HG03060 (cell line): ENCODE data around the gene LRP5.

Source experiments
- ATAC-seq: cut with Tn5 transposase; IDR thresholded peaks from one replicate; pipeline ENCODE4 v1.9.1; 2021; ENCODE audit warnings: low read depth, moderate number of reproducible peaks; ENCODE audit not compliant: unreplicated experiment

The LRP5 gene

DNA sequence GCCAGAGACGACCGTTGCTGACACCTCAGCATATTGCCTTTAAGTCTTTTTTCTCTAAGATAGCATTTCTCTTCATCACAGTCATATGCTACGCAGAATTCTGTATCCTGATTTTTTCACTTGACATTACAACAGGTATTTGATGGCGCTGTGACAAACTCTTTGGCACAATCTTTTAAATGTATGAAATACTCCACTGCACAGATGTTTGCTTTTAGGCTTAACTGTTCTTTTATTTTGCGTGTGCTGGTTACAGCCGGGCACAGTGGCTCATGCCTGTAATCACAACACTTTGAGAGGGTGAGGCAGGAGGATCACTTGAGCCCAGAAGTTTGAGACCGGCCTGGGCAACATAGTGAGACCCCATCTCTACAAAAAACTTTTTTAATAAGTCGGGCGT, 96.1 kb downstream of the LRP5 start:
- ATAC-seq: no peak

DNA sequence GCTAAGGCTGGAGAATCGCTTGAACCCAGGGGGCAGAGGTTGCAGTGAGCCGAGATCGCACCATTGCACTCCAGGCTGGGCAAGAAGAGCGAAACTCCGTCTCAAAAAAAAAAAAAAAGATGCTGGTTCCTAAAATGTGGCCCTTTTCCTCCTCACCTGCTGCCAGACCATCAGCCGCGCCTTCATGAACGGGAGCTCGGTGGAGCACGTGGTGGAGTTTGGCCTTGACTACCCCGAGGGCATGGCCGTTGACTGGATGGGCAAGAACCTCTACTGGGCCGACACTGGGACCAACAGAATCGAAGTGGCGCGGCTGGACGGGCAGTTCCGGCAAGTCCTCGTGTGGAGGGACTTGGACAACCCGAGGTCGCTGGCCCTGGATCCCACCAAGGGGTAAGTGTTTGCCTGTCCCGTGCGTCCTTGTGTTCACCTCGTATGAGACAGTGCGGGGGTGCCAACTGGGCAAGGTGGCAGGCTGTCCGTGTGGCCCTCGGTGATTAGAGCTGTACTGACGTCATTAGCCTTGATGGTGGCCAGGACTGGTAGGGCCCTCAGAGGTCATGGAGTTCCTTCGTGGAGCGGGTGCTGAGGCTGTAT, 97.5 kb downstream of the LRP5 start:
- ATAC-seq: no peak

GRCh38 chr11:68411501-68411991, 99.2 kb downstream of the LRP5 start:
- ATAC-seq: no peak

- no peak for ATAC-seq
Observed at GRCh38 chr11:68412593-68413475, 100.4 kb downstream of the LRP5 start.

DNA sequence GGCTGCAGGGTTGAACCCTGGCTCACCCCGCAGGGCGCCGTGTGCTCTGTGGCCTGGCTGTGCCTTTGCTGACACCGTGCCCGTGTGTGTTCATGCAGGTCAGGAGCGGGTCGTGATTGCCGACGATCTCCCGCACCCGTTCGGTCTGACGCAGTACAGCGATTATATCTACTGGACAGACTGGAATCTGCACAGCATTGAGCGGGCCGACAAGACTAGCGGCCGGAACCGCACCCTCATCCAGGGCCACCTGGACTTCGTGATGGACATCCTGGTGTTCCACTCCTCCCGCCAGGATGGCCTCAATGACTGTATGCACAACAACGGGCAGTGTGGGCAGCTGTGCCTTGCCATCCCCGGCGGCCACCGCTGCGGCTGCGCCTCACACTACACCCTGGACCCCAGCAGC, 101.2 kb downstream of the LRP5 start:
- no peak for ATAC-seq

DNA sequence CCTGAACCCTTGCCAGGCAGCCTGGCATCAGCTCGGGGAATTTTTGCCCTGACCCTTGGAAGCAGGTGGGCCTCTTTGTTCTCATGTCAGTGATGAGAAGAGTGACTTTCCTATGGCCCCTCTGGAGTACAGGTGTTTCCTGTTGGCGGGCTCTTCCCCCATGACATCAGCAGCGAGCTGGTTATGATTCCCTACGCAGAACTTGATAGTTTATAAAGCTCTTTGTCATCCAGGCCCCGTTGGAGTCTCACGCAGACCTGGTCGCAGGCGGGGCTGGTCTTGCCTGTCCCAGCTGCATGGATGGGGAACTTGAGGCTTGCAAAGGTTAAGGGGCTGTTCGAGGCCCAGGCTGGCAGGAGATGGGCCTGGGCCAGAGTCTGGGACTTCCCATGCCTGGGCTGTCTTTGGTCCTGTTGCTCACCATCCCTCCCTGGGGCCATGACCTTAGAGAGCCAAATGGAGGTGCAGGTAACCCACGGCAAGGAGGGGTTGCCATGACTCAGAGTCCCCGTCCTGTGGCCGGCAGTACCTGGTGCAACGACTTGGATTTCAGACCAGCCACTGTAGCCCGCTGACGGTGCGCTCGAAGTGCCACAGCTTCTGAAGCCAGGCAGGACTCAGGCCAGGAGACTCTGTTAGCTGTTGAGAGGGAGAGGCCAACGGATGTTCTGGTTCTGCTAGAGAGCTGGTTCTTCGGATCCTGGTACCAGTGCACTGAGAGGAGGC, 102.3 kb downstream of the LRP5 start:
- no peak for ATAC-seq

GRCh38 chr11:68416070-68416578, 103.7 kb downstream of the LRP5 start:
- ATAC-seq: no peak

- ATAC-seq: no peak
Observed at GRCh38 chr11:68418648-68419047, 106.3 kb downstream of the LRP5 start.

DNA sequence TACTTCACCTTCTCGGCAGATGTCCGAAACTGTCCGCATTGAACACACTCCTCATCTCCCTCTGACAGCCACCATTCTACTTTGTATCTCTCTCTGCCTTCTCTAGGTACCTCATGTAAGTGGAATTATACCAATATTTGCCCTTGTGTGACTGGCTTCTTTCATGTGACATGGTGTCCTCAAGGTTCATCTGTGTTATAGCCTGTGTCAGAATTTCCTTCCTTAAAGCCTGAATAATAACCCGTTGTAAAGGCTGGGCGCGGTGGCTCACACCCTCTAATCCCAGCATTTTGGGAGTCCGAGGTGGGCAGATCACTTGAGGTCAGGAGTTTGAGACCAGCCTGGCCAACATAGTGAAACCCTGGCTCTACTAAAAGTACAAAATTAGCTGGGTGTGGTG, 107.8 kb downstream of the LRP5 start:
- no peak for ATAC-seq

DNA sequence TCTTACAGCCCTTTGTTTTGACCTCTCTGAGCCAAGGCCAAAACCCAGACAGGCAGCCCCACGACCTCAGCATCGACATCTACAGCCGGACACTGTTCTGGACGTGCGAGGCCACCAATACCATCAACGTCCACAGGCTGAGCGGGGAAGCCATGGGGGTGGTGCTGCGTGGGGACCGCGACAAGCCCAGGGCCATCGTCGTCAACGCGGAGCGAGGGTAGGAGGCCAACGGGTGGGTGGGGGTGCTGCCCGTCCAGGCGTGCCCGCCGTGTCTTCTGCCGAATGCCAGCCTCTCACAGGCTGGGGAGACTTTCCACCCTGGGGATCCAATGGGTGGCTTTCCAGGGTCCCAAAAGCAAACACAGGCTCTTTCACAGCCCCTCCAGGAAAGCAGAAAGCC, 111.1 kb downstream of the LRP5 start:
- ATAC-seq: no peak

DNA sequence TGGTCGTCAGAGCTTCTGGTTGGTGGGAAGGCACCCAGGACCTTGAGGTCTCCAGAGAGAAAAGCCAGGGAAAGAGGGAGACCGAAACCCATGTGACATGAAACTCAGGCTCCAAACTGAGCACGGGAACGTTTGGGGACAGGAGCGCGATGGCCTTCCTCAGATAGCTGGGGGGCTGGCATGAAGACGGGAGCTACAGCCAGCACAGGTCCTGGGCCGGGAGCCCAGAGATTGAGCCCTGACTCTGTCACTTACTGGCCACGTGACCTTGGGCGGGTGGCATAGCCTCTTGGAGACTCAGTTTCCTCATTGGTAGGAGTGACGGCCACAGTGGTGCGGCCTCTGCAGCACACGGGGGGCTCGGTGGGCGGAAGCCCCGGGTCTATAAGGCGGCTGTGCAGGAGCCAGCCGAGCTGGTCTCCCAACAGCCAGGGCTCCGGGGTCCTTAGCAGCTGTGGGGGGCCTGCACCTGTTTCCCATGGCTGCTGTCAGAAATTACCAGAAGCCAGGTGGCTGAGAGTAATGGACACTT, 111.8 kb downstream of the LRP5 start:
- ATAC-seq: no peak

DNA sequence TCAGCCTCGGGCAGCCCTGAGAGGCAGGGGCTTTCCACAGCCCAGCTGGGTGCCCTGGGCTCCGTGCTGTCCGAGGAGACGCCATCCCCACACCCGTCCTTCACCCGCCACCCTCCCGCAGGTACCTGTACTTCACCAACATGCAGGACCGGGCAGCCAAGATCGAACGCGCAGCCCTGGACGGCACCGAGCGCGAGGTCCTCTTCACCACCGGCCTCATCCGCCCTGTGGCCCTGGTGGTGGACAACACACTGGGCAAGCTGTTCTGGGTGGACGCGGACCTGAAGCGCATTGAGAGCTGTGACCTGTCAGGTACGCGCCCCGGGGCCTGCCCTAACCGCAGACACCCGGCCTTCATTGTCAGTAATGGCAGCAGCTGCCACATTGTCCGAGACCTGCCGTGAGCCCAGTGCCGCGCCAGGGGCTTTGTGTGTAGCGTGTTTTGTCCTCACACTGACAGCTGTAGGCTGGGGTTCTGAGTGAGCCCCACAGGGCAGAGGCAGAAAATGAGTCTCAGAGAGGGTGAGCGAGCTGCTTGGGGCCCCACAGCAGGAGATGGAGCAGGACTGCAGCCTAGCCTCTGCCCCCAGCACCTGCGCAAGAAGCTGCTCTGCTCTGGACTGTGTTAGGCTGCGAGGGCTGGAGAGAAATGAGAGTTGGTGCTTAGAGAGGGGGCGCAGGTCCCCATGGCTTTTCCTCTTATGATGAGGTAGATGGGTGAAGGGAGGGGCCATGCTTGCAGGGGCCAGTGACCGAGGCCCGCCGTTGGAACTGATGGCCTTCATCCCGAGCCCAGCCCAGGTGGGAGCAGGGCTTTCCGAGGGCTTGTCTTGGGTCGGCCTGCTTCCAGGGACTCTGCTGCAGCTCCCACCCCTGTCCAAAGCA, 112.8 kb downstream of the LRP5 start:
- ATAC-seq: no peak

DNA sequence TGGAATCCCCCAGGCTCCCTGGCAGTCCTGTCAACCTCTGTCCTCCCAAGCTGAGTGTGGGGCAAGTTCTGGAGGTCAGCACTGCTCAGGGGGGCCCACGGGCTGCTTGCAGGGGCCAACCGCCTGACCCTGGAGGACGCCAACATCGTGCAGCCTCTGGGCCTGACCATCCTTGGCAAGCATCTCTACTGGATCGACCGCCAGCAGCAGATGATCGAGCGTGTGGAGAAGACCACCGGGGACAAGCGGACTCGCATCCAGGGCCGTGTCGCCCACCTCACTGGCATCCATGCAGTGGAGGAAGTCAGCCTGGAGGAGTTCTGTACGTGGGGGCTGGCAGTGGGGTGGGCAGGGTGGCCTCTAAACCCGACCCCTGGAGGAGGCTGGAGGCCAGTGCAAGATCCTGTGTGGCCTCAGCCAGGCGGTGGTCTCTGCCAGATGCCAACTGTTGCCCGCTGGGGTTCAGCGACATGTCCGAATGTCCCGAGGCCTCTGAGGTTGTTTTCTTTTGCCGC, 113.5 kb downstream of the LRP5 start:
- no peak for ATAC-seq

- no peak for ATAC-seq
Observed at GRCh38 chr11:68429661-68430060, 117.3 kb downstream of the LRP5 start.

DNA sequence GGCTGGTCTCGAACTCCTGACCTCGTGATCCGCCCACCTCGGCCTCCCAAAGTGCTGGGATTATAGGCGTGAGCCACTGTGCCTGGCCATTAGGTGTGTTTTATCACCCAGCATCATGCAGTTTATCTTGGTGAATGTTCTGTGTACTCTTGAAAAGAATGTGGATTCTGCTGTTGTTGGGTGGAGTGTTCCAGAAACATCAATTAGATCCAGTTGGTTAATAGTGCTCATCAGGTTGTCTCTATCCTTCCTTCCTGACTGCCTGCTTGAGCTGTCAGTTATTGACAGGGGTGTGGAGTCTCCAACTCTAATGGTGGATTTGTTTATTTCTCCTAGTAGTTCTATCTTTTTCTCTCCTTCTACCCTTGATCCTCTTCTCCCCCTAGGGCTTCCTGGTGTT, 118.0 kb downstream of the LRP5 start:
- ATAC-seq: no peak

DNA sequence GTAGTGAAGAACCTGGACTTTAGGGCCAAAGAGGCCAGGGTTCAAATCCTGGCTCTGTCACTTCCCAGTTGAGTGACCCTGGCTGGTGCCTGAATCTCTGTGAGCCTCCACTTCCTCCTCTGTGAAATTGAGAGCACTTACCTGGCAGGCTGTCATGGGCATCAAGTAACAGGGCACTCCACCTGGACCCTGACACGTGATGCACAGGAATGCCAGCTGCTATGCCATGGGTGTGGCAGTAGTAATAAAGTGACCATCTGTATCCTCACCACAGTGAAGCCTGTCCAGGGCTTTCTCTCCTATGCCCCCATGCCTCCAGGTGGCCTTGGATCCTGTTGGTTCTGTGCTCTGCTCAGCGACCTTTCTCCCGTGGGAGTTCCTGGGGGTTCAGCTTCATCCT, 118.4 kb downstream of the LRP5 start:
- no peak for ATAC-seq

DNA sequence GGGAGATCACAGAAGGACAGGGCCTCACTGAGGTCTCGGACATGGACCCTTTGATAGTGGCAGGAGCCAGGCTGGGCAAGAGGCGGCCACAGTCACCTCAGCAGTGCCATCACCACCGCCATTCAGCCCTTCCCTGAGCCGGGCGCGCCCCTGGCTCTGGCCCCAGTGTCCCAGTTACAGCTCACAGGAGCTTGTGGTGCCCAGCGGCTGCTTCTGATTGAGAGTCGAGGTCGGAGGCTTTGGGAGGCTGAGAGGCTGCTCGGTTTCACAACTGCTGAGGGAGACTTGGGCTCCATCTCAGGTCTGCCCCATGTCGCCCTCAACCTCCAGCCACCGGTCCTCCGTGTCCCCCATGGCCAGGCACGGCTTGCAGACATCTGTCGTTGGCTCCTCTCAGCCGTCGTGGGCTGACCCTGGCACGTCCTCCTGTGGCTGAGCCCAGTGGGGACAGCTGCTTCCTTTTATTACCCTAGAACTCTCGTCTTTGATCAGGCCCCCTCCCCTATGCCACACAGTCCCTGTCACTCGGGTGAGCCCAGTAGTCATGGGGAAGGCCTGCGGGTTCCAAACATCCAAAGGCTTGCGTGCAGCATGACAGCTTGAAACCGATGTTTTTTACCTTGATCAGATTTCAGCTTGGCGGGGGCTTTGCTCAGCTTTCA, 119.7 kb downstream of the LRP5 start:
- no peak for ATAC-seq

DNA sequence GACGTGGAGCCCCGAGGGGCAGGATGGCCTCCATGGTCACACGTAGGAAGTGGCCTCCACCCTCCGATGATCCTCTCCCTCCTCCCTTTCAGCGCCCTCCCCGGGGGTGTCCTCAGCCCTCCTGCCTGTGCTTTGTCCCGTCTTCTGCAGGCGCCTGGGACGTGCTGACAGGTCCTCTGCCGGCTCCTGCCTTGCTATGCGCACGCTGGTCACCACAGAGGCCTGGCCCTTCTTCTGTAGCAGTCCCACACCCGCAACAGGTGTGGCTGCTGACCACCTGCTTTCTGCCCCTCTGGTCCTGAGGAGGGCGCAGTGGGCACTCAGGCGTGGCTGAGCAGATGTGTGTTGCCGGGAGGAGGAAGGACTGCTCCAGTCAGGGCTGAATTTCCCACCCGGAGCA, 120.5 kb downstream of the LRP5 start:
- ATAC-seq: no peak

DNA sequence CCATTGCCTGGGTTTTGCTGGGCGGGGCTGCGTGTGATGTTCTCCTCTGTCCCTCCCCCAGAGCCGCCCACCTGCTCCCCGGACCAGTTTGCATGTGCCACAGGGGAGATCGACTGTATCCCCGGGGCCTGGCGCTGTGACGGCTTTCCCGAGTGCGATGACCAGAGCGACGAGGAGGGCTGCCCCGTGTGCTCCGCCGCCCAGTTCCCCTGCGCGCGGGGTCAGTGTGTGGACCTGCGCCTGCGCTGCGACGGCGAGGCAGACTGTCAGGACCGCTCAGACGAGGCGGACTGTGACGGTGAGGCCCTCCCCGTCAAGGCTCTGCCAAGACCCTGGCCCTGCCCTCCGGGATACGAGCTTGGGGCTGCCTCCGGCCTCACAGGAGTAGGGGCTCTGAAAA, 121.2 kb downstream of the LRP5 start:
- no peak for ATAC-seq
